DOHH2 (cell line): ENCODE measurements around the gene KREMEN1.

Experiments used
- H3F3A ChIP-seq: fragments of 200-600 bp; sonication (generic), shearing (Covaris generic); 2 replicates; pipeline ENCODE4 v1.6.0; 2016; ENCODE audit warnings: antibody characterized with exemption, mild to moderate bottlenecking; ENCODE audit not compliant: control insufficient read depth, insufficient read depth
- H3K27ac ChIP-seq: fragments of 200-600 bp; sonication (generic); 2 replicates; pipeline ENCODE4 v1.5.1; 2014; ENCODE audit warnings: low read depth, mild to moderate bottlenecking, low read length, moderate library complexity
- H3K27me3 ChIP-seq: fragments of 200-600 bp; sonication (generic); 2 replicates; pipeline ENCODE4 v1.6.1; 2014; ENCODE audit warnings: mild to moderate bottlenecking, low read length, mixed read lengths; ENCODE audit not compliant: control insufficient read depth
- H3K36me3 ChIP-seq: fragments of 200-600 bp; sonication (generic); 2 replicates; pipeline ENCODE4 v1.6.1; 2014; ENCODE audit warnings: mild to moderate bottlenecking, low read length, moderate library complexity, mixed read lengths; ENCODE audit not compliant: control insufficient read depth
- H3K4me1 ChIP-seq: fragments of 200-600 bp; sonication (generic); 2 replicates; pipeline ENCODE4 v1.6.1; 2014; ENCODE audit warnings: mild to moderate bottlenecking, low read length, mixed read lengths; ENCODE audit not compliant: control insufficient read depth
- H3K4me2 ChIP-seq: fragments of 200-600 bp; sonication (generic); 2 replicates; pipeline ENCODE4 v1.6.0; 2014; ENCODE audit warnings: mild to moderate bottlenecking, low read length, moderate library complexity
- H3K4me3 ChIP-seq: fragments of 200-600 bp; sonication (generic); 2 replicates; pipeline ENCODE4 v1.5.1; 2014; ENCODE audit warnings: mild to moderate bottlenecking, low read length, mixed read lengths
- H3K79me2 ChIP-seq: fragments of 200-600 bp; sonication (generic); 2 replicates; pipeline ENCODE4 v1.6.1; 2014; ENCODE audit warnings: mild to moderate bottlenecking, low read length, mixed read lengths; ENCODE audit not compliant: control insufficient read depth
- H3K9me2 ChIP-seq: fragments of 200-600 bp; sonication (generic); replicated peaks from 2 replicates; pipeline ENCODE4 v1.6.1; 2014; ENCODE audit warnings: mild to moderate bottlenecking, low read length, mixed read lengths; ENCODE audit not compliant: control insufficient read depth
- H3K9me3 ChIP-seq: fragments of 200-600 bp; sonication (generic); 2 replicates; pipeline ENCODE4 v1.6.1; 2014; ENCODE audit warnings: antibody characterized with exemption, low read length, mixed read lengths; ENCODE audit not compliant: control insufficient read depth, insufficient read depth
- H4K20me1 ChIP-seq: fragments of 200-600 bp; sonication (generic); 2 replicates; pipeline ENCODE4 v1.6.0; 2014; ENCODE audit warnings: low read depth, mild to moderate bottlenecking, antibody characterized with exemption, low read length, moderate library complexity; ENCODE audit not compliant: control insufficient read depth, insufficient read depth
- CTCF ChIP-seq: fragments of 200-600 bp; sonication (generic); IDR thresholded peaks from one replicate; pipeline ENCODE4 v1.5.1; 2014; ENCODE audit warnings: antibody characterized with exemption, mild to moderate bottlenecking, low read depth, low read length; ENCODE audit not compliant: poor library complexity, severe bottlenecking
- EZH2phosphoT487 ChIP-seq: fragments of 200-600 bp; sonication (generic); IDR thresholded peaks from 2 replicates; pipeline ENCODE4 v1.6.1; 2017; ENCODE audit warnings: borderline replicate concordance, mild to moderate bottlenecking, antibody characterized with exemption, low read length, moderate library complexity, mixed read lengths

The KREMEN1 gene

GRCh38 chr22:29030618-29031226 lies 42.1 kb upstream of the KREMEN1 start:
- Histone ChIP-seq H3K4me3 (no peak overlapping the region), H3K9me2 (no peaks in the 10 kb centered on the region), H3K27me3 (peaks cover 30% of the 10 kb centered on the region), H3K36me3 (no peaks in the 10 kb centered on the region), H3K79me2 (no peaks in the 10 kb centered on the region), H3K9me3 (no peaks in the 10 kb centered on the region), H4K20me1 (no peaks in the 10 kb centered on the region), H3K27ac (no peak overlapping the region), H3F3A (no peaks in the 10 kb centered on the region), H3K4me1 (no peaks in the 10 kb centered on the region), H3K4me2 (no peak overlapping the region)
- TF ChIP-seq EZH2phosphoT487 (0 out of 2 replicates have a peak, but pooled peaks have one; percentile 52), CTCF (no peak)

- Histone ChIP-seq H3K4me1 (no peaks in the 10 kb centered on the region), H3K27me3 (peaks cover 26% of the 10 kb centered on the region), H4K20me1 (no peaks in the 10 kb centered on the region), H3K4me3 (no peak overlapping the region), H3F3A (no peaks in the 10 kb centered on the region), H3K27ac (no peak overlapping the region), H3K9me3 (no peaks in the 10 kb centered on the region), H3K9me2 (no peaks in the 10 kb centered on the region), H3K4me2 (no peak overlapping the region), H3K79me2 (no peaks in the 10 kb centered on the region), H3K36me3 (no peaks in the 10 kb centered on the region)
- TF ChIP-seq CTCF (no peak), EZH2phosphoT487 (no peak)
Observed at GRCh38 chr22:29031227-29032011, 41.4 kb upstream of the KREMEN1 start.

GRCh38 chr22:29032014-29032475 lies 40.8 kb upstream of the KREMEN1 start:
- Histone ChIP-seq H3K36me3 (no peaks in the 10 kb centered on the region), H3K9me2 (no peaks in the 10 kb centered on the region), H4K20me1 (no peaks in the 10 kb centered on the region), H3K9me3 (no peaks in the 10 kb centered on the region), H3K4me1 (no peaks in the 10 kb centered on the region), H3K4me2 (no peak overlapping the region), H3F3A (no peaks in the 10 kb centered on the region), H3K27me3 (peaks cover 26% of the 10 kb centered on the region), H3K4me3 (no peak overlapping the region), H3K79me2 (no peaks in the 10 kb centered on the region), H3K27ac (no peak overlapping the region)
- TF ChIP-seq CTCF (no peak), EZH2phosphoT487 (no peak)
